Lower lobe of right lung (tissue), 2 donors: ENCODE data around the gene ATP6V0D1. TPM values are rescaled to one million over a fixed set of nuclear protein-coding genes. Genes with fewer than 3 reads are reported as not detected.

Experiments
- ATAC-seq, 2 donors: fragments of 200-7000 bp; cut with Tn5 transposase; one replicate each; pipeline ENCODE4 v1.9.1; 2020 to 2022; ENCODE audit warnings: mild to moderate bottlenecking in 2 of 2, moderate library complexity in 2 of 2
- DNase-seq: peaks from one replicate; pipeline ENCODE4 v3.0.0-alpha.2; 2020
- H3K27ac ChIP-seq: fragments of 200-600 bp; one replicate; pipeline ENCODE4 v1.8.0; 2022
- H3K27me3 ChIP-seq: fragments of 200-600 bp; one replicate; pipeline ENCODE4 v1.8.0; 2022; ENCODE audit warnings: low read depth
- H3K36me3 ChIP-seq: fragments of 200-600 bp; one replicate; pipeline ENCODE4 v1.8.0; 2022; ENCODE audit warnings: mild to moderate bottlenecking
- H3K4me1 ChIP-seq: fragments of 200-600 bp; one replicate; pipeline ENCODE4 v1.8.0; 2022
- H3K4me3 ChIP-seq: fragments of 200-600 bp; one replicate; pipeline ENCODE4 v1.8.0; 2022; ENCODE audit warnings: mild to moderate bottlenecking
- H3K9me3 ChIP-seq: fragments of 200-600 bp; one replicate; pipeline ENCODE4 v1.8.0; 2022
- CTCF ChIP-seq: fragments of 200-600 bp; IDR thresholded peaks from one replicate; pipeline ENCODE4 v1.8.0; 2022; ENCODE audit warnings: antibody characterized with exemption, mild to moderate bottlenecking
- intact Hi-C: fragments of 100-400 bp; cut with DNase I; formaldehyde crosslinking; loops from one replicate; pipeline ENCODE4 v1.11.0; 2022
- total RNA-seq: library from RNA; stranded (reverse); fragmentation: NEBNext Ultra II Directional; extraction: Animal tissue kit (Norgen Biotek cat#: 25700); gene quantifications from one replicate; pipeline ENCODE4 v1.2.1, GENCODE V29; 2021
- donor health status: DM: no; HTN: yes; CAD: no; lungs with severe emphysema.

ATP6V0D1 gene
- total RNA-seq, 1 donor from 2014 or later: 175 TPM

GRCh38 chr16:67454104-67454503, 26.9 kb downstream of the ATP6V0D1 start:
- DNase-seq: no peak
- intact Hi-C loops: no loop called here
- Histone ChIP-seq H3K36me3 (peaks cover 53% of the 10 kb centered on the region), H3K4me3 (no peak overlapping the region), H3K27me3 (no peaks in the 10 kb centered on the region), H3K9me3 (no peaks in the 10 kb centered on the region), H3K4me1 (peaks cover 76% of the 10 kb centered on the region), H3K27ac (no peak overlapping the region)
- no peak for TF ChIP-seq CTCF
- ATAC-seq: no peak

GRCh38 chr16:67451704-67452435, 29.1 kb downstream of the ATP6V0D1 start:
- no peaks in the 10 kb centered on the region for H3K27me3 ChIP-seq
- H3K27ac ChIP-seq: peak overlapping the region; percentile 25
- DNase-seq (no peak), ATAC-seq (peak; percentile 44 to 47)
- peaks cover 73% of the 10 kb centered on the region for H3K4me1 ChIP-seq
- H3K9me3 ChIP-seq: no peaks in the 10 kb centered on the region
- no peak overlapping the region for H3K4me3 ChIP-seq
- peaks cover 73% of the 10 kb centered on the region for H3K36me3 ChIP-seq
- intact Hi-C loops: no loop called here
- TF ChIP-seq CTCF: no peak

DNA sequence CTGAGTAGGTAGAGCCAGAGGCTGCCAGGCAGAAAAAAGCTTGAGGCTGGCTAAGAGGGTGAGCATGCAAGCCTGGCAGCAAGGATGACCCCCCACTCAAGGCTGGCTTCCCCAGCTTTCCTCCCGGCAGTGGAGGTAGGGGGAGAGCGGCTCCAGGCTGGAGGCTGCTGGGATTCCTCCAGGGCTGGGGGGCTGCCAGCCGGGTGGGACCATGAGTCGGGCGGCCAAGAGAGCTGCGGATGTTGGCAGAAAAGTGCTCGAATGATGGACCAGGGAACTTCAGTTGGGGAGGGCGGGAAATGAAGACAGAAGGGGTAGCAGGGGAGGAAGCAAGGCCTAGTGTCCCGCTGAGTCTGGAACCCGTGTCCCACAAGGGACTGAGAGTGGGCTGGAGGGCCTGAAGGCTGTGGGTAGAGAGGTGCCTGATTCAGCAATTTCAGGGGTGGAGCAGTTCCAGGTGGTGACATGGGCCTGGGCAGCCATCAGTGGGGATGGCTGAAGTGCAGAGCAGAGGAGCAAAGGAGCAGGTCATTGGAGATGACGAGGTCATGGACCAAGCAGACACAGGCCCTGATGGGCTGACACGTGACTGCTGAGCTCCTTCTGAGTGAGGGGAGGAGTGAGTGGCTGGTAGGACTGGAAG, 29.8 kb downstream of the ATP6V0D1 start:
- intact Hi-C loops: no loop called here
- H3K9me3 ChIP-seq: no peaks in the 10 kb centered on the region
- H3K4me3 ChIP-seq: no peak overlapping the region
- DNase-seq: no peak
- no peak for TF ChIP-seq CTCF
- ATAC-seq: no peak
- H3K4me1 ChIP-seq: peaks cover 73% of the 10 kb centered on the region
- H3K27me3 ChIP-seq: no peaks in the 10 kb centered on the region
- H3K27ac ChIP-seq: peak overlapping the region; percentile 25
- H3K36me3 ChIP-seq: peaks cover 75% of the 10 kb centered on the region

DNA sequence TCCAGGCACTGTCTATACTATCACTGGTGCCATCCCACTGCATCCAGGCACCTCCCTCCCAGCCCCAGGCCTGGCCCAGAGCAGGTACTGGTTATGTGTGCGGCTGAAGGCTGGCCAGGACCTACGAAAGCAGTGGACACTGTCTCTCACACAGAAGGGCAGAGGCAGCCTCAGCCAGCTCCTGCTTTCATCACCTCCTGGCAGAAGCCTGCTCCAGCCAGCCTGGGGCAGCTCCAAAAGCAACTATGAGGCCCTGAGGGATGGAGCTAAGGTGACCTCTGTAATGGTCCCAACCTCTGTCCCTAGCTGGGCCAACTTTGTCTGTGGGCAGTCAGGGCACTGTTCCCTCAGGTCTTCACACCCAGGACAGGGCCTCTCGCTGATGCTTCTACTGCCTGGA, 31.2 kb downstream of the ATP6V0D1 start:
- DNase-seq (no peak), ATAC-seq (no peak)
- no peak overlapping the region for H3K4me3 ChIP-seq
- intact Hi-C loops: no loop called here
- H3K27ac ChIP-seq: peak overlapping the region; percentile 31
- peaks cover 83% of the 10 kb centered on the region for H3K36me3 ChIP-seq
- H3K9me3 ChIP-seq: no peaks in the 10 kb centered on the region
- TF ChIP-seq CTCF: no peak
- H3K27me3 ChIP-seq: no peaks in the 10 kb centered on the region
- peaks cover 86% of the 10 kb centered on the region for H3K4me1 ChIP-seq

- intact Hi-C loops: no loop called here
- no peak for TF ChIP-seq CTCF
- no peak overlapping the region for H3K4me3 ChIP-seq
- peak; percentile 1 to 17 for ATAC-seq
- peak overlapping the region; percentile 31 for H3K27ac ChIP-seq
- peaks cover 89% of the 10 kb centered on the region for H3K4me1 ChIP-seq
- H3K27me3 ChIP-seq: no peaks in the 10 kb centered on the region
- peaks cover 87% of the 10 kb centered on the region for H3K36me3 ChIP-seq
- H3K9me3 ChIP-seq: no peaks in the 10 kb centered on the region
- no peak for DNase-seq
These were observed 31.6 kb downstream of the ATP6V0D1 start for GRCh38 chr16:67449336-67449735.
